ENCODE data around the gene TMOD2.

DNA sequence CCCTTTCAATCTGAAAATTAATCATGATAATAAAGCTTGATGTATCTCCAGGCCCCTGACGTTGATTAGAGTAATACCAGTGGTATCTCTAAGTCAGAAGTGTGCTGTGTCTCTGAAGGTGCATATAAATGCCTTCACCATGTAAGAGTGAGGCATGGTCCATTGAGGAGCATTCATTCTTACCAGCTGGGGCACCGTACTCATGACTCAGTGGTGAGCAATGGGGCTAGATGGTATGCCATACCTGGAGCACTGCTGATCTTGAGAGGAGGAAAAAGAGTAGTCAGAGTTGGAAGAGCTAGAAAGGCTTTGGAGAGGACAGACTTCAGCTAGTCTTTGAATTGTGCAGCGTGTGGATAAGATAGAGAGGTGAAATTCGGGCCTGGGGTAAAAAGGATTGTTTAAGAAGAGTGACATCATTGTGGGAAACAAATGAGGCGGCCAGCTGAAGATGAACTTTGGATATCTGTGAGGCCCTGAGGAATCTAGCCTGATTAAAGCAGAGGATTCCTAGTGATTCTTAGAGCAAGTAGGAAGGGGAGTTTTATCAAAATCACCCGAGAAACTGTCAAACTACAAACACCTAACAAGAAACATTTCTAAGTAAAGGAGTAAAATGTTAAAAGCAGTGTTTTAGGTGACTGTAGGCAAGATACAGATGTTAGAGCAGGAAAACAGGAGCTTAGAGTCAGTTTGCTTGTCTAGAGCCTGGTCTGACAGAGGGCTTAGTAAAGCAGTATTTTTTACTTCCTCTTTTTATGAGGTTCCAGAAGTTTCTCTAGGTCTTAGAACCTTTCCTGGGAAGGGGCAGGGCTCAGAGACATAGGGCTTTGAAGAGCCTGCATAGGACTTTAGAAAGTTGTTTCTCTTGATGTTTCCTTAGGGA is 91.7 kb downstream of the TMOD2 start:
- TF ChIP-seq, protein P1, sequence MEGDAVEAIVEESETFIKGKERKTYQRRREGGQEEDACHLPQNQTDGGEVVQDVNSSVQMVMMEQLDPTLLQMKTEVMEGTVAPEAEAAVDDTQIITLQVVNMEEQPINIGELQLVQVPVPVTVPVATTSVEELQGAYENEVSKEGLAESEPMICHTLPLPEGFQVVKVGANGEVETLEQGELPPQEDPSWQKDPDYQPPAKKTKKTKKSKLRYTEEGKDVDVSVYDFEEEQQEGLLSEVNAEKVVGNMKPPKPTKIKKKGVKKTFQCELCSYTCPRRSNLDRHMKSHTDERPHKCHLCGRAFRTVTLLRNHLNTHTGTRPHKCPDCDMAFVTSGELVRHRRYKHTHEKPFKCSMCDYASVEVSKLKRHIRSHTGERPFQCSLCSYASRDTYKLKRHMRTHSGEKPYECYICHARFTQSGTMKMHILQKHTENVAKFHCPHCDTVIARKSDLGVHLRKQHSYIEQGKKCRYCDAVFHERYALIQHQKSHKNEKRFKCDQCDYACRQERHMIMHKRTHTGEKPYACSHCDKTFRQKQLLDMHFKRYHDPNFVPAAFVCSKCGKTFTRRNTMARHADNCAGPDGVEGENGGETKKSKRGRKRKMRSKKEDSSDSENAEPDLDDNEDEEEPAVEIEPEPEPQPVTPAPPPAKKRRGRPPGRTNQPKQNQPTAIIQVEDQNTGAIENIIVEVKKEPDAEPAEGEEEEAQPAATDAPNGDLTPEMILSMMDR (IDR thresholded peaks at IDR 0.05) = no peak
- TF ChIP-seq POLR2A (IDR thresholded peaks at IDR 0.05) = no peak
- no peak for TF ChIP-seq EP300 (IDR thresholded peaks at IDR 0.05)
